Stimulated activated CD4-positive, alpha-beta T cell treated with anti-CD3 and anti-CD28 coated beads, Interleukin-15, amount 100 ng/mL, for 48 hours (primary cell): ENCODE results near the gene TIE1.

Source experiments
- DNase-seq, 2 donors: peaks; one replicate each; pipeline ENCODE4 v3.0.0-alpha.2; 2020; ENCODE audit warnings: low read depth in 2 of 2

TIE1 gene

DNA sequence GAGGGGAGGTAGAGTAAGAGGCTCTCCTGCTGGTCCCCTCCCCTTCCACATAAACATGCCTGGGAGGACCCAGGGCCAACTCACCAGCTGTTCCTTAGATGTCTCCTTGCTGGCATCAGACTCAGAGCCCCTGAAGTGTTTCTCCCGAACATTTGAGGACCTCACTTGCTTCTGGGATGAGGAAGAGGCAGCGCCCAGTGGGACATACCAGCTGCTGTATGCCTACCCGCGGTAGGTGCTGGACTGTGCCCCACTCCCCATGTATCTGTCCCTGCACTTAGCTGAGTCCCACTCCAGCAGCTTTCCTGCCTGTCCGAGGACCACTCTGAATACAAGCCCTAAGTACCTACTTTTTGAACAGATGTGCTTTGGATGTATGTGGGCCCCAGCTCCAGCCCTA lies 37.2 kb downstream of the TIE1 start:
- DNase-seq = no peak

DNA sequence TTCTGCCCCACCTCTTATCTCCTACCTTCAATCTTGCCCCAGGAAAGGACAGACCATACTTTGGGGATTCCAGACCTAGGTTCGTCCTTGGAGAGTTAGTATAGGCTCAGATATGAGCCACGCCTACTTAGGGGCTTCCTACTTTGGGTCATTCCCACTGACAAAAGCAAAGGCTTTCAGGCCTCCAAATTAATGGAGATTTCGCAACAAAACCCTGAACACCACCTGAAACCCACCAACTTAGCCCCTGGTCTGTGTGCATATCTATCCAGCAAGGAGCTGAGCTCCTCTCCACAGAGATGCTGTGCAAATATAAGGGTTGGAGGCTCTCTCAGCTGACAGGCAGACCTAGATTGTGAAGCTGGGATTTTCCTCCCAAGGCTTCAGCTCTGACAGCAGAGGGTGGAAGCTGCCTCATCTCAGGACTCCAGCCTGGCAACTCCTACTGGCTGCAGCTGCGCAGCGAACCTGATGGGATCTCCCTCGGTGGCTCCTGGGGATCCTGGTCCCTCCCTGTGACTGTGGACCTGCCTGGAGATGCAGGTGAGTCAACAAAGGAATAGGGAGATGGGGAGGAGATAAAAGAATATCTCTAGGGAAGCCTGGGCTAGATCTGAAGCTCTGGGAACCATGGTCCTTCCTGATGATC lies 38.9 kb downstream of the TIE1 start:
- DNase-seq = no peak

DNA sequence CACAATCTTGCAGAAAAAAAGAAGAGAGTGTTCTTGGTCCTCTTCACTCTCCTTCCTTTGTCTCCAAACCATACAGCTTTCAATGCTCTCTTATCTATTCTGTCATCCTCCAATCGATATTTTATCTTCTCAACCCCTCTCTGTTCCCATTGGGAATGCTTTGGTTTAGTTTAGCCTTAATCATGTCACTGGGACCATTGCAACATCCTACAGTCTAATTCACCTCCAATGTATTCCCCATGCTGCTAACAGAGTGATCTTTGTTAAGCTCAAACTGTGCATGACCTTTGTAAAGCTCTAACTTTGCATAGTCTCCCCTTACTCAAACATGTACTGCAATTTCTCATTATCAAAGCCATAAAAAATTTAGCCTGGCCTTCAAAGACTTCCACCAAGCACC lies 39.8 kb downstream of the TIE1 start:
- no peak for DNase-seq

DNA sequence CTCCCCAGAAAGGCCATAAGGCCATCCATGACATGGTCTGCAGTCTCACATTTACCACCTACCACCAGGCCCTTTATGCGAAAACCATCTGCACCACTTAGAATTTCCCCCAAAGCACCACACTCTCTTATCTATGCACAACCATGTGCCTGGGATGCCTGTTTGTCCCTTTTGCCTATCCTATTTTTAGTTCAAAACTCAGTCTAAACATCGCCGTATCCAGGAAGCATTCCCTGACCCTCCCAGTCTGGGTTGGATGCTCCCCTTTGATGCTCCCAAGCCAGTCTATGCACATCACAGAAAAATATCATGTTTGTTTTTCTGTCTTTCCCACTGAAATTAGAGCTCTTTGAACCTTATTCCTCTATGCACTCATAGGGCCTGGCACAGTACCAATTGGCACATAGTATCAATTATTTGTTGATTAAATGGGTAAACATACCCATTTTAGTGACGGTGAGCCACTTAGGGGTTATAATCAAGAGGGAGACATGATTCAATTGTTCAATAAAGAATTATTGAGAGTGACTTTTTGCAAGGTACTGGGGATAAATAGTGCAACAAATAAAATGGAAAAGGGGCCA lies 43.6 kb downstream of the TIE1 start:
- no peak for DNase-seq

DNA sequence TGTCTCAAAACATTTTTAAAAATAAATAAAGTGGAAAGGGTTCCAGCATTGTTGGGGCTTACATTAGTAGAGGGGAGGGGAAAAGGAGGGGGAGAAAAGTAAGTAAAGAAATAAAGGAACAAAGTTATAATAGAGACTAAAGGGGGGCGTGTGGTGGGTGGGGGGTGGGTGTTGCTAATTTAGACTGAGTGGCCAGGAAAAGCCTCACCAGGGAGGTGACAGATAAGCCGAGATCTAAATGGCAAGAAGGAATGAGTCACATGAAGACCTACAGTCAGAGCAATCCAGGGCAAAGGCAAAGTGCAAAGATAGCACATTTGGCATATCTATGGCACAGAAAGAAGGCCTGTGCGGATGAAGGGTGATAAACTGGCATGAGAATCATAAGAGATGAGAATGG lies 44.3 kb downstream of the TIE1 start:
- no peak for DNase-seq

DNA sequence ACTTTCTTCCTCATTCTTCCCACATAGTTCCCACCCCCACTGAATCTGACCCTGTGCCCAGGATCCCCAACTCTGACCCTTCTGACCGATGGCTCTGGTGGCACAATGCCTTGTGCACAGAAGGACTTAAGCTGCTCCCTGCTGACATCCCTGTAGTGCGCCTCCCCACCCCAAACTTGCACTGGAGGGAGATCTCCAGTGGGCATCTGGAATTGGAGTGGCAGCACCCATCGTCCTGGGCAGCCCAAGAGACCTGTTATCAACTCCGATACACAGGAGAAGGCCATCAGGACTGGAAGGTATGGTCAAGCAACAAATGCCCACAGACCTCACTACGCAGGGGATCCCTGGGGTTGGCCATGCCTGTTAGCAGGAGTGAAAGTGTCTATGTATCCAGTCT lies 45.9 kb downstream of the TIE1 start:
- DNase-seq = no peak

DNA sequence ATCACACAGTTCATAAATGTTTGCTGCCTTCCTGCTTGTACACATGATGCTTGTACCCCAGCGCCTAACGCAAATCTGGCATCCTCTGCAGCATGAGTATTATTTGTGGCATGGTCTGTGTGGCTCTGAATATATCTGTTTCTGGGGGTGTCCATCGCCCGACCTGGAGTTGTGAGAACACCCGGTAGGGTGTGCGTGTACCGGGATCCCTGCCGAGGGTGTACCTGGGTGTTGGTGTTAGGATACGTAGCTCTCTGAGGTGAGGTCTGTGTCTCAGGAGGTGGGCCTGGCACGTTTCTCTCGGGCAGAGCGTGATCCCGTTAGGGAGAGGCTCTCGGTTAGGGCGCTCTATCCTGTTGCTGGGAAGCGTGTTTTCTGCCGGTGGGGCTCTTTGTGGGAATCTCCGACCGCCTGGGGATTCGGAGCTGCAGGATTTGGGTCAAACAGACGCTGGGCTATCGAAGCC lies 47.6 kb downstream of the TIE1 start:
- DNase-seq = no peak

DNA sequence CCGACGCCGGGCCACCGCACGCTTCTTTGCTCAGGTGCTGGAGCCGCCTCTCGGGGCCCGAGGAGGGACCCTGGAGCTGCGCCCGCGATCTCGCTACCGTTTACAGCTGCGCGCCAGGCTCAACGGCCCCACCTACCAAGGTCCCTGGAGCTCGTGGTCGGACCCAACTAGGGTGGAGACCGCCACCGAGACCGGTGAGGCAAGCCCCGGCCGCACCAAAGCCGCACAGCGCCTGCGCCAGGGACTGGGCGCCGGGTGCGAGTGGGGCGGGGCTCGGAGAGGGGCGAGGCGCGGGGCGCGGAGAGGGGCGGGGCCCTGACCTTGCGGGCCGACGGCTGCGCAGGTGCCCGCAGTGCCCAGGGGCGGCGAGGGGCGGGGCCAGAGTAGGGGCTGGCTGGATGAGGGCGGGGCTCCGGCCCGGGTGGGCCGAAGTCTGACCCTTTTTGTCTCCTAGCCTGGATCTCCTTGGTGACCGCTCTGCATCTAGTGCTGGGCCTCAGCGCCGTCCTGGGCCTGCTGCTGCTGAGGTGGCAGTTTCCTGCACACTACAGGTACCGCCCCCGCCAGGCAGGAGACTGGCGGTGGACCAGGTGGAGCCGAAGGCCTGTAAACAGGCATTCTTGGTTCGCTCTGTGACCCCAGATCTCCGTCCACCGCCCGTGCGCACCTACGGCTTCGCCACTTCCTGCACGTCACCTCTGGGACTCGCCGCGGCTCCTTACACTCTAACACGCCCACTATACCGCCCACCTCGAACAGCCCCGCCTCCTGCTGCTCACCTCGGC lies 48.2 kb downstream of the TIE1 start:
- DNase-seq = peak in 1 of 2 donors; percentile 50

DNA sequence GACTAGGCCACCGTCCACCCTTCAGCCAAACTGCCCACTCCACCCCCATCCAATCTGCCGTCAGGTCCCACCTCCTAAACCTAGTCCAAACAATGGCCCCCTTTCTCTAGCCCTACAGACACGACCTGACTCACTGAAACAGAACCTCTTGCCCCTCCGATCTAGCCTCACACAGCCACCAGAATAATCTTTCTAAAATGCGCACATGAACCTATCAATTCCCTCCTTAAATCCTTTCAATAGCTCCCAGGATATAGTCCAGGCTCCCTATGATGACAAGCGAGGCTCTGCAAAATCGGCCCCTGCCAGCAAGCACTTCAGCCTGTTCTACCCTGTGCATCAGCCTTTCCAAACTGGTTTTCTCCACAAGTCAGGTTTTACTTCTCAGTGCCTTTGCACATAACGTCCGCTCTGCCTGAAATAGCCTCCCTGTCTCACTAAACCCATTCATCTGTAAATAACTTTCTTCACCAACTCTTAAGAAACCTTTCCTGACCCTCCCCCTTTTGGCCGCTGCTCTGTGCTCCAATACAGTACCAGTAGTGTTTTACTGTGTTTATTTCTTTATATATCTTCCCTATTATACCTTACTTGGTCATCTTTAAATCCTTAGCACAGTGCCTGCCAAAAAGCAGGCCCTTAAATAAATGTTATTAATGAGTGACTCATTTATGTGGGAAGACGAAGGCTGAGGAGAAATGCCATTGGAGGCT lies 49.0 kb downstream of the TIE1 start:
- DNase-seq = no peak

DNA sequence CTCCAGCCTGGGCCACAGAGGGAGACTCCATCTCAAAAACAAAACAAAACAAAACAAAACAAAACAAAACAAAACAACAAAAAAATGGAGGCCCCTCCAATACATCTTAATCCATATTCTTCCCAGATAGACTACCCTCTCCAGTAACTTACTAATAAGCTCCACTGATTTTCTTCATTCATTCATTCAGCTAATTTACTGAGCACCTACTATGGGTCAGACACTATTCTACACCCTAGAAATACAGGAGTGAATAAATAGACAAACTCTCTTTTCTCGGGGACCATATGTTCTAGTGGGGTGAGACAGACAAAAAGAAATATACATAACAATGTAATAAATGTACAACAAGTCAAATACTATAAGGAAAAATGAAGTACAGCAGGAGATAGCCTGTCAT lies 50.2 kb downstream of the TIE1 start:
- DNase-seq = no peak

DNA sequence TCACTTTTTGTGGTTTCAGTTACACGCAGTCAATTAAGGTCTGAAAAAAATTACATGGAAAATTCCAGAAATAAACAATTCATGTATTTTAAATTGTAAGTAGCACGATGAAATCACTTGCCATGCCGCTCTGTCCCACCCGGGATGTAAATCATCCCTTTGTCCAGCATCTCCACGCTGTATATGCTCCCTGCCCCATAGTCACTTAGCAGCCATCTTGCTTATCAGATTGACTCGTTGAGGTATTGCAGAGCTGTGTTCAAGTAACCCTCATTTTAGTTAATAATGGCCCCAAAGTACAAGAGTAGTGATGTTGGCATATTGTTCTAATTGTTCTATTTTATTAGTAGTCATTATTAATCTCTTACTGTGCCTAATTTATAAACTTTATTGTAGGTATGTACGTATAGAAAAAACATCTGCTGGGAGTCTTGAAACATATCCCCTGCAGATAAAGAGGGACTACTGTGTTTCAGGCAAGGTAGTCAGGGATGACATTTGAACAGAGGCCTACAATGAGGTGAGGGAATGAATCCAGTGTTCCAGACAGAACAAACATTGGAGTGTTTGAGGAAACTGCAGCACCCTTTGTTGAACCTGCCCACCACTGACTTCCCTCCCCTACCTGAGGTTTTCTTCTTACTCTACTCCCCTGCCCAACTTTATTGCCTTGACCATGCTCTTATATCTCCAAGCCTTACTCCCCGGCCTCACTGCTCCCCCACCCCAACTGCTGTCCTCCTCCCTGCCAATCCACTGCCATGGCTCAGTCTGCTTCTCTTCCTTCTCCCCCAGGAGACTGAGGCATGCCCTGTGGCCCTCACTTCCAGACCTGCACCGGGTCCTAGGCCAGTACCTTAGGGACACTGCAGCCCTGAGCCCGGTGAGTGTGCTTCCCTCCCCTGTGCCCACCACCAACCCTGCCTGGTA lies 50.9 kb downstream of the TIE1 start:
- DNase-seq = no peak

DNA sequence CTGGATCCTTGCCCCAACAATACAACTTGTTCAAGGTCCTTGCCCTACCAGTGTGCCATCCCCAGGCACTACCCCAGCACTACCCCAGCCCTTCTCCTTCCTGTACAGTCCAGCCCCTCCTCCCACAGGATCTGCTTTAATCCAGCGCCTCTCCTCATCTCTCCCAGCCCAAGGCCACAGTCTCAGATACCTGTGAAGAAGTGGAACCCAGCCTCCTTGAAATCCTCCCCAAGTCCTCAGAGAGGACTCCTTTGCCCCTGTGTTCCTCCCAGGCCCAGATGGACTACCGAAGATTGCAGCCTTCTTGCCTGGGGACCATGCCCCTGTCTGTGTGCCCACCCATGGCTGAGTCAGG lies 51.5 kb downstream of the TIE1 start:
- DNase-seq = no peak

DNA sequence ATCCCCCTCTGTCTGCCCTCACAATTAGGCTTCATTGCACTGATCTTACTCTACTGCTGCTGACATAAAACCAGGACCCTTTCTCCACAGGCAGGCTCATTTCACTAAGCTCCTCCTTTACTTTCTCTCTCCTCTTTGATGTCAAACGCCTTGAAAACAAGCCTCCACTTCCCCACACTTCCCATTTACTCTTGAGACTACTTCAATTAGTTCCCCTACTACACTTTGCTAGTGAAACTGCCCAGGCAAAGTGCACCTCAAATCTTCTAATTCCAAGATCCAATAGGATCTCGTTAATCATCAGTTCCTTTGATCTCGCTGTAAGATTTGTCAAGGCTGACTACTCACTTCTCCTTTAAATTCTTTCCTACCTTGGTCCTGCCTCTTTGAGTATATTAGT lies 52.1 kb downstream of the TIE1 start:
- DNase-seq = no peak

DNA sequence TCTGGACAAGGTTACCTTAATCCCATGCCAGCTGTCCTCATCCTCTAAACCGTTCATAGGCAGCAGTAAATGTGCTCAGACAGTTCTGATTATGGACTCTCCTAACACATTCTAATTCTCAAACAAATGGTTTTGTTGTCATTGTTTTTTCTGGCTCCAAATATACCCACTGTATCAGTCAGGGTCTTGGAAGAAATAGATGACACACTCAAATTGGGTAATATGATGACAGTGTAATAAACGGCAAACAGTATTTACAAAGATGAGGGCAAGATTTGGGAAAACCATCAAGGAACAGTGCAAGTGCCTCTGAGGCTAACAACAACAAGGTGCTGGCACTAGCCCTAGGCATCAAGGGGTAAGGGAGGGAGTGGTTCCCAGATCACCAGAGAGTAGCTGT lies 53.7 kb downstream of the TIE1 start:
- no peak for DNase-seq

DNA sequence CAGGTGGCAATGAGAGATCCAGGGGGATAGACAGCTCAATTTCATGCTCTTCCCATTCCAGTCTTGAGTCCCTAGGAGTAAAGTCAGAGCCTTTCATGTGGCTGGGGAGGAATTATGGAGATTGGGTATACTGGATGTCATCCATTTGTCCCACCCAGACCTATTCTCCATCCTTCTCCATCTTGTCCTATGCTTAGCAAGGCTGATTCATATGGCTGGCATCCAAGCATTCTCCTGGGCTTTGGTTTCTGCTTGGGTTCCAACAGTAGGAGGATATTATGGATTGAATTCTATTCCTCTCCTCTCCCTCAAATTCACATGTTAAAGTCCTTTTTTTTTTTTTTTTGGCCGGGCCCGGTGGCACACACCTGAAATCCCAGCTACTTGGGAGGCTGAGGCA lies 54.2 kb downstream of the TIE1 start:
- DNase-seq = no peak

DNA sequence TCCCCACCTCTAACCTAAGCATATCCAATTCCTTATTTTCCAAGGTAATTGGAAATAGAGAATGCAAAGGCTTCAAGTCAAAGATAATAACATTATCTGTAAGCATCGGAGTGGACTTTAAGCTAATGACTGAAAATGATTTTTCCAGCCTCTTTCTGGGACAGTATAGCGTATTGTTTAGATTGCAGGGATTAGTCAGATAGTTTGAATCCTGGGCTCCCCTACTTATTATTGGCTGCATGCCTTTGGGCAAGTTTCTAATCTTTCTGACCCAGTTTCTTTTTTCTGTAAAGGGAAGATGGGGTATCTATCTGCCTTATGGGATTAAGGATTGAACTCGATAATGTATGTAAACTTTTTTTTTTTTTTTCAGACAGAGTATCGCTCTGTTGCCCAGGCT lies 56.5 kb downstream of the TIE1 start:
- no peak for DNase-seq

DNA sequence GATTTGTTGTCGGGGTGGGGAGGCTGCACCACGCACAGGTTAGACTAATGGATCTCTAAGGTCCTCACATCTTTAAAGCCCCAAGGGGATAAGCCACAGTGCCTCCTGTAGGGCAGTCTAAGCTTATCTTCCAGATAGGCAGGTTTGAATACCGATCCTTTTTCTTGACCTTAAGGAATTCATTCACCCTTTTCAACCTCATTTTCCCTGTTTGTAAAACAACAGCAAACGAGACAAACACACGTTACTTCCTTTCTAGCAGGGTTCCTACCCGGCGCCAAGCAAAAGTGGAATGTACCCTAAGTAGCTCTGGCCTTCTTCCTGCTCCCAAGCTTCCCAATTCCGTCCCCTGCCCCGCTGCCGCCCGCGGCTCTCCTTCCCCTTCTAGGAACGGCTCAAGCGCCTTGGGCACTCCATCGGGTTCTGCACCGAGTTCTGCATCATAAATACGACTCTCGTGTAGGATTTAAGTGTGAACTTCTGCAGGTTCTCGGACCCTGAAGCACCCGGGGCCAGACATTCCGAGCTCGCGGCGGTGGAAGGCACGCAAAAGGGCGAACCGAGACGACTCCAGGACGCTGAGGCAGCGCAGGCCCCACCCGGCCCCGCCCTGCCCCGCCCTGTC lies 57.5 kb downstream of the TIE1 start:
- no peak for DNase-seq

DNA sequence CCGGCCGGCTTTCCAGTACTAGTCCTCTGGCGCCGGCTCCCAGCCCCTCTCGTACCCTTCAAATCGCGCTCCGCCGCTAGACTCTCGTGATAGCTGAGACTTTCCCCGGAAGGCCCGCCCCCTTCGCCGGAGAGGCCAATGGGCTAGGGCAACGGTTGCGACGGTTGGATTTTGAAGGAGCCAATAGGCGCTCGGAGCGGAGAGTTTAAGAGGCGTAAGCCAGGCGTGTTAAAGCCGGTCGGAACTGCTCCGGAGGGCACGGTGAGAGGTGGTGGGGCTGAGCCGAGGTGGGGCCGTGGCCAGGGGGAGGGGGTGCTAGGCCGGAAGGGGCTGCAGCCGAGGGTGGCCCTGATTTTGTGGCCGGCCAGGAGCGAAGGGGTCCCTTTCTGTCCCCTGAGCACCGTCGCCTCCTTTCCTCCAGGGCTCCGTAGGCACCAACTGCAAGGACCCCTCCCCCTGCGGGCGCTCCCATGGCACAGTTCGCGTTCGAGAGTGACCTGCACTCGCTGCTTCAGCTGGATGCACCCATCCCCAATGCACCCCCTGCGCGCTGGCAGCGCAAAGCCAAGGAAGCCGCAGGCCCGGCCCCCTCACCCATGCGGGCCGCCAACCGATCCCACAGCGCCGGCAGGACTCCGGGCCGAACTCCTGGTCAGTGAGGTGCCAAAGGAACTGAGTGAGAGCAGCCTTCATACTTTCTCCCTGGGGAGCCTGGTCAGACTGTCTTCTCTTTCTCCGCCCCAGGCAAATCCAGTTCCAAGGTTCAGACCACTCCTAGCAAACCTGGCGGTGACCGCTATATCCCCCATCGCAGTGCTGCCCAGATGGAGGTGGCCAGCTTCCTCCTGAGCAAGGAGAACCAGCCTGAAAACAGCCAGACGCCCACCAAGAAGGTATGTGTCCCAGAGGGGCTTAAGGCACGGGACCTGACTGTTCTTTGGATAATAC lies 58.2 kb downstream of the TIE1 start, which contains the start of gene CDC20:
TSS of gene CDC20 (plus strand) at position 236 of the 948 bp plus-strand sequence. CDS start at position 471, 235 bp downstream.
- DNase-seq = peak; percentile 98 to 99

DNA sequence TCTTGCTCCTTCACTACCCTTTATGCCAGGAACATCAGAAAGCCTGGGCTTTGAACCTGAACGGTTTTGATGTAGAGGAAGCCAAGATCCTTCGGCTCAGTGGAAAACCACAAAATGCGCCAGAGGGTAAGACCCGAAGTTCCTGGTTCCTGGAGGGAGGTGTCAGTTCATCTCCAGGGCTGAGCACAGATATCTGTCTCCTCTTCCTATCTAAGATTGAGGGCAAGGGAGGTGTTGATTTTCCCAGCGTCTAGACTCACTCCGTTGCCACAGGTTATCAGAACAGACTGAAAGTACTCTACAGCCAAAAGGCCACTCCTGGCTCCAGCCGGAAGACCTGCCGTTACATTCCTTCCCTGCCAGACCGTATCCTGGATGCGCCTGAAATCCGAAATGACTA lies 58.9 kb downstream of the TIE1 start:
- no peak for DNase-seq

DNA sequence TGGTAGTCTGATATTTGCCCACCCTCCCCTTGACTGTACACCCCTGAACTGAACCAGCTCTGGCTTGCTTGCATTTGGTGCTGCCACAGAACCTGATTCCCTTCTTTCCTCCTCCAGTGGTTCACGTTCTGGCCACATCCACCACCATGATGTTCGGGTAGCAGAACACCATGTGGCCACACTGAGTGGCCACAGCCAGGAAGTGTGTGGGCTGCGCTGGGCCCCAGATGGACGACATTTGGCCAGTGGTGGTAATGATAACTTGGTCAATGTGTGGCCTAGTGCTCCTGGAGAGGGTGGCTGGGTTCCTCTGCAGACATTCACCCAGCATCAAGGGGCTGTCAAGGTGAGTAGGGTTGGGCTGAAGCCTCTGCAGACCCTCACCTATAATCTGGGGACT lies 59.8 kb downstream of the TIE1 start:
- DNase-seq = no peak
